HG03457 (cell line): Measurements from ENCODE around the gene YAP1.
"Not testable (repeated sequence)": the region's sequence is repeated elsewhere in the genome, so short reads cannot be mapped to it uniquely, and the experiment has no call there.

Source experiments
- ATAC-seq: cut with Tn5 transposase; IDR thresholded peaks from one replicate; pipeline ENCODE4 v1.9.1; 2021; ENCODE audit warnings: moderate number of reproducible peaks; ENCODE audit not compliant: unreplicated experiment

Gene YAP1

GRCh38 chr11:102237096-102237735 is 127.0 kb downstream of the YAP1 start:
- no peak for ATAC-seq

GRCh38 chr11:102238391-102238821 is 128.2 kb downstream of the YAP1 start:
- ATAC-seq: no peak

- ATAC-seq: no peak
These were observed 129.2 kb downstream of the YAP1 start for GRCh38 chr11:102239448-102239847.

GRCh38 chr11:102239911-102240310 is 129.7 kb downstream of the YAP1 start:
- ATAC-seq: no peak

DNA sequence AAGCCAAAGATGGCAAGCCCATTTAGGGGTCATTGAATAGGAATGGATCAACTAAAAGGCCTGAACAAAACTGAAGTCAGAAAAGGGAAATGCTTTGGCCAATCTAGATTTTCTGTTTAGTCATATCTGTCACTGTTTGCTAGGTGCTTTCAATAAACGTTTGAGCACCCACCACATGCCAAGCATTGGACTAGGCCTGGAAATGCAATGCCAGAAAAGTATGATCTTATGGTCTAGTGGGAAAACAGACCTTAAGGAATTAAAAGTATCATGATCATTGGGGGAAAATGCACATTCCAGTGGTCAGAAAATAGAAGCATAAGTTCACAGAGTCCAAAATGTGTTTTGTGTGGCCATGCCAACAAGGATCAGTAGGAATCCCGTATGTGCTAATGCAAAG is 130.3 kb downstream of the YAP1 start:
- no peak for ATAC-seq

DNA sequence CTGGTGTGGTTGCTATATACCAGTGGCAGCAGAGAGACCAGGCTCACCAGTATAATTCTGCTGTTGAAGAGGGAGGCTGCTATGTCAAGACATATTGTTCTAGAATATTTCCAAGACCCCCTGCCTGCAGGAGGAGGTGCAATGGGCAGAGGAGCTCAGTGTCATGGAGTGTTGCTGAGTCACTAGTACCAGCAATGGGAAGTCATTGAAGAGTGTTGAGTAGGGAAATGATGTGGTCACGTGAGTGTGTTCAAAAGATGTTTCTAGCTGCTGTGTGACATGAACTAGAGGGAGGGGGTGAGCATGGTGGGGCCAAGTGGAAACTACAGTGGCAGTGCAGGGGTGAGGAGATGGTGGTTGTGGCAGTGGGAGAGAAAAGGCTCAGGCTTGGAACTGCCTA is 130.8 kb downstream of the YAP1 start:
- no peak for ATAC-seq

DNA sequence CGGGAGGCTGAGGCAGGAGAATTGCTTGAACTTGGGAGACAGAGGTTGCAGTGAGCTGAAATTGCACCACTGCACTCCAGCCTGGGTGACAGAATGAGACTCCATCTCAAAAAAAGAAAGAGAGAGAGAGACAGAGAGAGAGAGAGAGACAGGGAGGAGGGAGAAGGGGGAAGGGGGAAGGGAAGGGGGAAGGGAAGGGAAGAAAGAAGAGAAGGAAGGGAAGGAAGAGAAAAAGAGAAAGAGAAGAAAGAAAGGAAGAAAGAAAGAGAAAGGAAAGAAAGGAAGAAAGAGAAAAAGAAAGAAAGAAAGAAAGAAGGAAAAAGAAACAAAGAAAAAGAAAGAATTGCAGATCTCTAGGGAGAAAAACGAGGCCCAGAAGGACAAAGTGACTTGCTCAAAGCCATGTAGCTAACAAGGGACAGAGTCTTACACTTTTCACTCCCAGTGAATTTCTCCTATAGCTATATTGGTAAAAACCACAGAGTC is 133.2 kb downstream of the YAP1 start:
- ATAC-seq: no peak

- no peak for ATAC-seq
These were observed 134.6 kb downstream of the YAP1 start for GRCh38 chr11:102244681-102245409.

GRCh38 chr11:102251423-102251822 is 141.2 kb downstream of the YAP1 start:
- ATAC-seq: no peak

DNA sequence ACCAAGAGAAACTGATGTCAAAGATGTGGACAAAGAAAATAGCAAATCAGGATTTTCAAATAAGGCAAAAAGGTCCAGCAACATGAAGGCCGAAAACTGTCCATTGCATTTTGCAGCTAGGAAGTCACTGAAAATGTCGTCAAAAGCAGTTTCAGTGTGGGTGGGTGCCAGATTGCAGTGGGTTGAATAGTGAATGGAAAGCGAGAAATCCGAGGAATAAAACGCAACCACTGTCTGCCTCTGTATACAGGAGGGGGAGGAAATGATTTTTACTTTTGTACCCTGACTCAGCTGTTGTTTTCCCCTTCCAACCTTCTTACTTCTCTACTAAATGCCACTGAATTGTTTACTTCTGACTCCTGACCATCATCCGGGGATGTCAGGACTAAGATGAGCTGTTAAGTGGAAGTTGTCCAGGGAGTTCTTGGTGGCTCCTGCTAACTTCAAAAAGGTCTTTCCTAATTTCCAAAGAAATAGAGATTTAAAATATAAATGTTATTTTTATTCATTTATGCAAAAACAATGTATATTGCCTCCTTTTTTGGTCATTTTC is 142.2 kb downstream of the YAP1 start:
- ATAC-seq: no peak

DNA sequence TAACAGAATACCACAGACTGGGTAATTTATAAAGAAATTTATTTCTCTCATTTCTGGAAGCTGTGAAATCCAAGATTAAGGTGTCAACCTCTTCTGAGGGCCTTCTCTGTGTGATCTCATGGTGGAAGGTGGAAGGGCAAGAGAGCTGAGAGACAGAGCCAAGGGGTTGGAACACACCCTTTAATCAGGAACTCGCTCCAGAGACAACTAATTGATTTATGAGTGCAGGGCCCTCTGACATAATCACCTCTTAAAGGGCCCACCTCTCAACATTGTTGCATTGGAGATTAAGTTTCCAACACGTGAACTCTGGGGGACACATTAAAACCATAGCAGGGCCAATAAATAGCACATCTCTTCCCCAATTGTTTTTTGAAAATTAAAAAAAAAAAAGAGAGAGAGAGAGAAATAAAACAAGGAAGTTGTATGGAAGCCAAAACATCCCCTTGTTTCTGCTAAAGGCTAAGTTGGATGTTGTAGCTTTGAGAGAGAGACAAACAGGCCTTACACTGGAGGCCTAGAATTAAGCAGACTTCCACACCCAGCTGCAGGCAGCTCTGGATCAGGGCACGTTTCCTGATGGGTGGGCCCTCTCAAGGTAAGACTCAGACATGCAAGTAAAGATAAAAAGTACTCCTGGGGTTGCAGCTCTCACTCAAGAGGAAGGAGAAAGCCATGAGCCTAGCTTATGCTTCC is 142.9 kb downstream of the YAP1 start:
- no peak for ATAC-seq

GRCh38 chr11:102254047-102254446 is 143.8 kb downstream of the YAP1 start:
- ATAC-seq: no peak

DNA sequence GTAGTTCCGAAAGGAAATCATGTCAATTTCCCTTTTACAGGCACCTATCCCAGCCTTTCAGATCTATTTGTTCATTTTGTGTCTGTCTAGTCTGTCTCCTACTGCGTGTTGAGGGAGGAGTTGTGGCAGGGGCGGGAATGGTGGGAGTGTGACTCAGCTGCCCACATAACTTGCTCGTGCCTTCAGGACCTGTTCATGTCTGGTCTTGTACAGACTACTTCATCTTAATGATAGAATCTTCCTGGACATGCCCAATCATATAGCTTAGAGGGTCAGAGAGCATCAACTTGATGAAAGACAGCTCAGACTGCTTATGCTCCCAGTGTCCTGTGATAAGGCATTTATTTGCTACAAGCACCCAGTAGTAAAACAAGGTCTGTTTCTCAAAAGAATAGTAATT is 146.0 kb downstream of the YAP1 start:
- ATAC-seq: no peak

- ATAC-seq: no peak
These were observed 150.0 kb downstream of the YAP1 start for GRCh38 chr11:102260241-102260640.

- ATAC-seq: no peak
These were observed 153.2 kb downstream of the YAP1 start for GRCh38 chr11:102263379-102264003.

- not testable (repeated sequence) for ATAC-seq
These were observed 154.5 kb downstream of the YAP1 start for GRCh38 chr11:102264704-102265103.

DNA sequence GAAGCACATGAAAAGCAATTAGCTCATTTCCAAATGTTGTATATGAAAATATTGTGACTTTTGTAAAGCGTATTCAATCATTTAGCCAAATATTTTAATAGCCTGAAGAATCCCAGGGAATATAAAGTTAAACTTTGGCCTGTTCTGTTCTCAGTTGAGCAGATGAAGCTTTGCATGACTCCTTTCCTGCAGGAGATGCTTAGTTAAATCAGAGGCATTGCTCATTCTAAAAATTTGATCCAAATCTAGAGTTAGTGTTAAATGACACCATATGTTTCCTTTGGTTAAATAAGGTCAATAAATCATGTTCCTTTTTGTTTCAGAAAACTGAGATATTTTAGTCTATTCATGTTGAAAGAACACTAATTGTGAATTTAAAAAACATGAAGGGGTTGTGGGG is 155.9 kb downstream of the YAP1 start:
- ATAC-seq: no peak

DNA sequence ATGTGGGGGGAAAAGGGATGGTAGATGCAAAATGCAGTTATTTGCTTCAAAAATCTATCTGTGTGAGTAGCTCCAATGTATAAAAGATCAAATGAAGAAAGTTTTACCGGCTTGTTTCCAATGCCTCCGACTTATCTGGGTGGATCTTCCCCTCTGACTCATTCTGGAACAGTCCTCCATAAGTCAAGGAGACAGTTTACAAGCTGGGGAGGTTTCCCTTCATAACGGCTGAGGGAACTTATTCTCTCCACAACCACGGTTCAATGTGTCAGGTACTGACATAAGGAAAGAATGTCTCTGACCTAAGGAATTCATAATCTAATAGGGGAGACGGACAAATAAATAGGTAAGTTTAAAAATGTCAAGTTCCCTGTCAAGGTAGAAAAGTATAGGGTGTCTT is 157.4 kb downstream of the YAP1 start:
- ATAC-seq: no peak

- peak; percentile 99 for ATAC-seq
These were observed 158.1 kb downstream of the YAP1 start for GRCh38 chr11:102268083-102268984.

GRCh38 chr11:102268985-102269470 is 158.8 kb downstream of the YAP1 start:
- no peak for ATAC-seq
